Endothelial cell of umbilical vein (primary cell): ENCODE measurements around the gene TRIML2. TPM values are rescaled to one million over a fixed set of nuclear protein-coding genes. Genes with fewer than 3 reads are reported as not detected.

Experiments
- BruUV-seq: library from RNA; stranded (reverse); fragments of 400-500 nt; replicated peaks from 2 replicates; lab custom pipeline; 2021; lab: Mats Ljungman, UMichigan
- CTCF ChIA-PET: fragments of 300-600, 350-600 bp; sonication (Branson Sonifier 250); formaldehyde crosslinking; loops from one replicate; lab custom pipeline; 2021; ENCODE audit warnings: antibody characterized with exemption, inconsistent platforms; lab: Charles Lee
- POLR2A ChIA-PET: fragments of 300-600, 350-600 bp; sonication (Branson Sonifier 250); formaldehyde crosslinking; loops from one replicate; lab custom pipeline; 2021; ENCODE audit warnings: antibody characterized with exemption, inconsistent platforms; lab: Charles Lee
- DNase-seq: peaks from one replicate; pipeline ENCODE4 v3.0.0-alpha.2; 2011; ENCODE audit warnings: low read depth, low spot score
- FAIRE-seq: peaks from 2 replicates; lab custom pipeline; 2011; peaks lifted over from hg19 to GRCh38; lab: Jason Lieb, UNC
- H2AFZ ChIP-seq: 2 replicates; pipeline ENCODE4 v1.6.0; 2012; ENCODE audit warnings: low read depth, low read length, control low read depth, inconsistent platforms
- H3K27ac ChIP-seq: 2 replicates; pipeline ENCODE4 v1.5.1; 2011; ENCODE audit warnings: low read depth, mild to moderate bottlenecking, control low read depth, low read length, moderate library complexity; ENCODE audit not compliant: insufficient read depth
- H3K27me3 ChIP-seq, 2 experiments: 2 replicates each; pipeline versions ENCODE4 v1.6.0 to v1.6.1; 2011; ENCODE audit warnings: low read length in 2 of 2, mixed read lengths in 1 of 2; ENCODE audit not compliant: control insufficient read depth in 2 of 2, insufficient read depth in 2 of 2
- H3K36me3 ChIP-seq, 2 experiments: 2 replicates in 1 of 2; 3 replicates in 1 of 2; pipeline ENCODE4 v1.5.1; 2011; ENCODE audit warnings: low read length in 2 of 2, mild to moderate bottlenecking in 1 of 2, moderate library complexity in 1 of 2; ENCODE audit not compliant: control insufficient read depth in 2 of 2, insufficient read depth in 2 of 2; ENCODE audit errors: extremely low read depth in 1 of 2
- H3K4me1 ChIP-seq: 3 replicates; pipeline ENCODE4 v1.5.1; 2011; ENCODE audit warnings: mild to moderate bottlenecking, low read length; ENCODE audit not compliant: control insufficient read depth, insufficient read depth; ENCODE audit errors: extremely low read depth
- H3K4me2 ChIP-seq: 2 replicates; pipeline ENCODE4 v1.6.1; 2011; ENCODE audit warnings: low read length, control low read depth, mixed read lengths; ENCODE audit not compliant: insufficient read depth
- H3K4me3 ChIP-seq, 3 experiments: fragments of 200-600 bp in 1 of 3; sonication (generic), shearing (Covaris generic) in 1 of 3; replicated peaks in 1 of 3; 2 replicates each; pipeline ENCODE4 v1.5.1; 2011 to 2016; ENCODE audit warnings: control low read depth in 3 of 3, low read length in 3 of 3, mild to moderate bottlenecking in 2 of 3, inconsistent platforms in 1 of 3, low read depth in 1 of 3, moderate library complexity in 1 of 3; ENCODE audit not compliant: insufficient read depth in 1 of 3
- H3K79me2 ChIP-seq: 2 replicates; pipeline ENCODE4 v1.6.0; 2012; ENCODE audit warnings: low read length, inconsistent platforms; ENCODE audit not compliant: control insufficient read depth, insufficient read depth
- H3K9ac ChIP-seq: replicated peaks from 2 replicates; pipeline ENCODE3; 2011; ENCODE audit warnings: low read length, control low read depth; ENCODE audit not compliant: insufficient read depth; ENCODE audit errors: extremely low read depth
- H3K9me1 ChIP-seq: replicated peaks from 3 replicates; pipeline ENCODE4 v1.6.0; 2011; ENCODE audit warnings: mild to moderate bottlenecking, low read length; ENCODE audit not compliant: control insufficient read depth, insufficient read depth; ENCODE audit errors: extremely low read depth
- H3K9me3 ChIP-seq: replicated peaks from 2 replicates; pipeline ENCODE4 v1.5.1; 2012; ENCODE audit warnings: low read length, inconsistent platforms; ENCODE audit not compliant: control insufficient read depth, insufficient read depth
- H4K20me1 ChIP-seq: replicated peaks from 2 replicates; pipeline ENCODE3; 2011; ENCODE audit warnings: mild to moderate bottlenecking, low read length; ENCODE audit not compliant: control insufficient read depth, insufficient read depth; ENCODE audit errors: extremely low read depth
- CTCF ChIP-seq, 2 donors: IDR thresholded peaks; 1 replicate in 1 of 2; 2 replicates in 1 of 2; pipeline ENCODE4 v1.5.1; 2011; ENCODE audit warnings: low read length in 2 of 2, mild to moderate bottlenecking in 2 of 2, moderate library complexity in 2 of 2, control low read depth in 1 of 2, inconsistent platforms in 1 of 2, low read depth in 1 of 2; ENCODE audit not compliant: insufficient read depth in 1 of 2; ENCODE audit errors: extremely low read depth in 1 of 2
- EZH2 ChIP-seq: IDR thresholded peaks from 2 replicates; pipeline ENCODE4 v1.6.1; 2012; ENCODE audit warnings: borderline replicate concordance, low read depth, mild to moderate bottlenecking, moderate library complexity, low read length, inconsistent platforms; ENCODE audit not compliant: severe bottlenecking
- FOS ChIP-seq: IDR thresholded peaks from 2 replicates; pipeline ENCODE4 v1.6.1; 2011; ENCODE audit warnings: mild to moderate bottlenecking, low read length, moderate library complexity, borderline replicate concordance; ENCODE audit not compliant: insufficient read depth
- GATA2 ChIP-seq: IDR thresholded peaks from 2 replicates; pipeline ENCODE4 v1.7.0; 2011; ENCODE audit warnings: low read depth, mild to moderate bottlenecking, moderate library complexity, mixed read lengths, low read length; ENCODE audit not compliant: insufficient read length, insufficient read depth
- JUN ChIP-seq: IDR thresholded peaks from 2 replicates; pipeline ENCODE4 v1.6.1; 2011; ENCODE audit warnings: borderline replicate concordance, low read depth; ENCODE audit not compliant: insufficient read length, insufficient read depth
- MYC ChIP-seq: IDR thresholded peaks from one replicate; pipeline ENCODE4 v1.6.1; 2011; ENCODE audit warnings: mild to moderate bottlenecking, low read depth, low read length
- POLR2A ChIP-seq: IDR thresholded peaks from 2 replicates; pipeline ENCODE4 v1.6.1; 2012; ENCODE audit warnings: low read depth, mild to moderate bottlenecking, control low read depth, low read length
- POLR2AphosphoS5 ChIP-seq: IDR thresholded peaks from 2 replicates; pipeline ENCODE4 v1.6.1; 2012; ENCODE audit warnings: low read depth, mild to moderate bottlenecking, control low read depth, low read length, moderate library complexity; ENCODE audit not compliant: insufficient read depth
- dilution Hi-C: fragments of 300-500 bp; cut with MboI; formaldehyde crosslinking; loops from one replicate; pipeline ENCODE4 v1.15.0; 2019; ENCODE audit warnings: low sequenced_read_pairs; ENCODE audit not compliant: extremely low pct_ligation_motif_present
- intact Hi-C: fragments of 100-400 bp; cut with micrococcal nuclease; formaldehyde crosslinking; loops from one replicate; pipeline ENCODE4 v1.10.0; 2022
- polyA plus RNA-seq, 4 experiments: library from polyadenylated mRNA; depleted of rRNA in 3 of 4; stranded (reverse) in 3 of 4; unstranded in 1 of 4; fragments of >200 nt; gene quantifications; 2 replicates each; pipeline versions ENCODE4 v1.2.1 to v1.2.3, GENCODE V29; 2011 to 2012; ENCODE audit warnings: missing spikeins in 1 of 4
- total RNA-seq: library from RNA; stranded (reverse); gene quantifications from 2 replicates; pipeline ENCODE4 v1.2.3, GENCODE V29; 2021
- TF ChIP-seq, protein P1 (sequence below): IDR thresholded peaks from 2 replicates; pipeline ENCODE4 v1.6.1; 2011; ENCODE audit not compliant: insufficient read depth, insufficient read length

TRIML2 gene
- total and polyA plus RNA-seq, 2 donors (not counting 3 experiments of a cell fraction or from before 2014, with no cell fraction given), result 0.15 TPM; not detected in 1

DNA sequence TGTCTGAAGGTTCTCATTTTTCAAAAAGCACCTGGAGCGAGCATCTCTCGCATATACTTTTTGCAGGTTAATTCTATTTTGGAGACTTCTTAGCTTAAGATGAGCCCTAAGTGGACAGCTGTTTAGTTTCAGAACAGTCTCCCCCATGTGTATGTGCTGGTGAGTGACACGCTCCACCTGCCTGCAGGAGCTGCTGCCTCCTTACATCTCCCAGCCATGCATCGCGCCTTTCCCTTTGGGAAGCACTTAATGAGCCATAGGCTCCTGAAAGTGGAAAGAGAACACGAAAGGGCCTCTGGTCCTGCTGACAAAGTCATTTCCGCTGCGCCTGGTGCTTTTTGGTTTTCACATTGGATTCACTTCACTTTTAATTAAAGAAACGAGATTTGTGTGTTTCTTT, 56.1 kb downstream of the TRIML2 start:
- Histone ChIP-seq H3K4me2 (no peak overlapping the region), H3K27ac (no peak overlapping the region), H3K36me3 (no peaks in the 10 kb centered on the region), H3K9ac (no peak overlapping the region), H3K4me1 (no peaks in the 10 kb centered on the region), H2AFZ (no peak overlapping the region), H3K4me3 (no peak overlapping the region), H3K27me3 (no peaks in the 10 kb centered on the region), H3K9me1 (no peaks in the 10 kb centered on the region), H3K9me3 (peaks cover 4% of the 10 kb centered on the region), H4K20me1 (no peaks in the 10 kb centered on the region), H3K79me2 (no peaks in the 10 kb centered on the region)
- BruUV-seq, result no TSS peak
- ChIA-PET CTCF (no interaction called here), POLR2A (no interaction called here)
- TF ChIP-seq POLR2A (no peak), CTCF (IDR thresholded peaks at IDR 0.05; ENCODE audit: extremely low read depth in 1 of 2, insufficient read depth in 1 of 2, low read depth in 1 of 2, low read length in 2 of 2) (no peak), EZH2 (no peak), FOS (no peak)
- FAIRE-seq (no peak), DNase-seq (no peak)
- dilution Hi-C loops, result no loop called here
- intact Hi-C loops, result no loop called here

DNA sequence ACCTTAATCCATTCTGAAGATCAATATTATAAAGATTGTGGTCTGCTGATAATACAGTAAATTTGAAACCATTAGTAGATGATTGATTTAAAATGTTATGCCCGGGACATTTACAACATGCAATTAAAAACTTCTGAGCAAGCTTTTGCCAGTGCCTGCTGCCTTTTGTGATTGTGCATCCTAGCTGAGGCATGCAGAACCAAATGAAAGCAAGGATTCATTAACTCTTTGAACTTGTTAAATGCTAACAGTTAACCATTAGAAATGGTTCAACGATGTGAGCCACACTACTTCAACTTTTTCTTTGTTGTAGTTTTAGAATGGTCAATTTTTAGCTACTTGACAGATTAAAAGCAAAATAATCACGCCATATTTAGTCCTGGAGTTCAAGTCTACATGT, 62.7 kb downstream of the TRIML2 start:
- Histone ChIP-seq H3K4me1 (no peaks in the 10 kb centered on the region), H3K79me2 (no peaks in the 10 kb centered on the region), H3K36me3 (no peaks in the 10 kb centered on the region), H3K9ac (no peak overlapping the region), H2AFZ (no peak overlapping the region), H4K20me1 (no peaks in the 10 kb centered on the region), H3K27me3 (no peaks in the 10 kb centered on the region), H3K4me2 (no peak overlapping the region), H3K27ac (no peak overlapping the region), H3K9me3 (peaks cover 6% of the 10 kb centered on the region), H3K4me3 (no peak overlapping the region), H3K9me1 (no peaks in the 10 kb centered on the region)
- CTCF ChIA-PET, result no interaction called here
- no peak for DNase-seq
- intact Hi-C loops (no loop called here), dilution Hi-C loops (no loop called here)
- TF ChIP-seq FOS (no peak), CTCF (IDR thresholded peaks at IDR 0.05; ENCODE audit: extremely low read depth in 1 of 2, insufficient read depth in 1 of 2, low read depth in 1 of 2, low read length in 2 of 2) (no peak), POLR2A (no peak), EZH2 (no peak), GATA2 (no peak), POLR2AphosphoS5 (no peak), JUN (no peak), MYC (no peak)
- TF ChIP-seq, protein P1, sequence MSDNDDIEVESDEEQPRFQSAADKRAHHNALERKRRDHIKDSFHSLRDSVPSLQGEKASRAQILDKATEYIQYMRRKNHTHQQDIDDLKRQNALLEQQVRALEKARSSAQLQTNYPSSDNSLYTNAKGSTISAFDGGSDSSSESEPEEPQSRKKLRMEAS, result no peak
- no TSS peak for BruUV-seq
- POLR2A ChIA-PET, result no interaction called here
- FAIRE-seq, result no peak
